Skeletal muscle tissue (tissue), 4 donors: ENCODE results near the gene CCL26. TPM values are rescaled to one million over a fixed set of nuclear protein-coding genes. Genes with fewer than 3 reads are reported as not detected.

Experiments used
- H3K27ac ChIP-seq: one replicate; pipeline ENCODE4 v1.7.0; 2013; ENCODE audit warnings: mild to moderate bottlenecking, low read depth, low read length, inconsistent platforms
- H3K27me3 ChIP-seq, 3 donors: one replicate each; pipeline ENCODE4 v1.7.0; 2013; ENCODE audit warnings: low read length in 3 of 3; ENCODE audit not compliant: control insufficient read depth in 3 of 3, insufficient read depth in 3 of 3
- H3K36me3 ChIP-seq, 3 donors: one replicate each; pipeline ENCODE4 v1.7.0; 2013; ENCODE audit warnings: low read length in 3 of 3; ENCODE audit not compliant: control insufficient read depth in 3 of 3, insufficient read depth in 3 of 3
- H3K4me1 ChIP-seq, 3 donors: one replicate each; pipeline ENCODE4 v1.7.0; 2013; ENCODE audit warnings: low read length in 3 of 3, mild to moderate bottlenecking in 3 of 3; ENCODE audit not compliant: control insufficient read depth in 3 of 3, insufficient read depth in 3 of 3
- H3K4me3 ChIP-seq, 3 donors: one replicate each; pipeline ENCODE4 v1.7.0; 2013; ENCODE audit warnings: low read length in 3 of 3
- H3K9ac ChIP-seq, 3 donors: one replicate each; pipeline ENCODE4 v1.7.0; 2013; ENCODE audit warnings: low read length in 3 of 3, mild to moderate bottlenecking in 3 of 3, moderate library complexity in 2 of 3, low read depth in 1 of 3
- H3K9me3 ChIP-seq, 3 donors: one replicate each; pipeline ENCODE4 v1.7.0; 2013; ENCODE audit warnings: low read length in 3 of 3; ENCODE audit not compliant: control insufficient read depth in 3 of 3
- total RNA-seq: library from RNA; depleted of rRNA; stranded (reverse); fragments of >200 nt; gene quantifications from one replicate; pipeline ENCODE4 v1.2.3, GENCODE V29; 2014
- donor health status: Osteomylitis.

CCL26 gene
- total RNA-seq, 1 donor from 2014 or later, result not detected

- Histone ChIP-seq H3K4me1 (peaks cover 12 to 14% (median 13%) of the 10 kb centered on the region in 3 donors), H3K27me3 (no peaks in the 10 kb centered on the region), H3K27ac (no peak overlapping the region), H3K9ac (no peak overlapping the region), H3K4me3 (no peak overlapping the region), H3K9me3 (no peaks in the 10 kb centered on the region), H3K36me3 (no peaks in the 10 kb centered on the region)
Measured at GRCh38 chr7:75740846-75741497, 31.0 kb downstream of the CCL26 start.

GRCh38 chr7:75739796-75740672 is 32.0 kb downstream of the CCL26 start:
- Histone ChIP-seq H3K4me1 (peaks cover 12 to 14% (median 13%) of the 10 kb centered on the region in 3 donors), H3K9ac (peak overlapping the region; percentile 44 to 81 (median 72)), H3K27me3 (no peaks in the 10 kb centered on the region), H3K9me3 (no peaks in the 10 kb centered on the region), H3K36me3 (no peaks in the 10 kb centered on the region), H3K27ac (peak overlapping the region; percentile 81), H3K4me3 (peak overlapping the region; percentile 63 to 83 (median 79))

- H3K27me3 ChIP-seq, result no peaks in the 10 kb centered on the region
- peaks cover 12 to 14% (median 13%) of the 10 kb centered on the region in 3 donors for H3K4me1 ChIP-seq
- H3K4me3 ChIP-seq, result peak overlapping the region; percentile 84 to 95 (median 89)
- H3K27ac ChIP-seq, result peak overlapping the region; percentile 81
- H3K36me3 ChIP-seq, result no peaks in the 10 kb centered on the region
- H3K9me3 ChIP-seq, result no peaks in the 10 kb centered on the region
- H3K9ac ChIP-seq, result peak overlapping the region; percentile 87 to 94 (median 89)
Measured at GRCh38 chr7:75738975-75739795, 32.8 kb downstream of the CCL26 start.

GRCh38 chr7:75738604-75738974 is 33.4 kb downstream of the CCL26 start, which contains the start of gene HIP1:
TSS of gene HIP1 (minus strand) at chr7:75738941. CDS start at chr7:75738920, 21 bp downstream.
- H3K27me3 ChIP-seq, result no peaks in the 10 kb centered on the region
- H3K4me3 ChIP-seq, result peak within 1 kb of the TSS; percentile 84 to 95 (median 89)
- peaks cover 12 to 14% (median 13%) of the 10 kb centered on the region in 3 donors for H3K4me1 ChIP-seq
- peak within 1 kb of the TSS; percentile 87 to 94 (median 89) for H3K9ac ChIP-seq
- no peaks in the 10 kb centered on the region for H3K9me3 ChIP-seq
- no peaks in the 10 kb centered on the region for H3K36me3 ChIP-seq
- peak within 1 kb of the TSS; percentile 81 for H3K27ac ChIP-seq

GRCh38 chr7:75737856-75738603 is 34.0 kb downstream of the CCL26 start:
- H3K9ac ChIP-seq, result peak overlapping the region; percentile 87 to 94 (median 89)
- peaks cover 10 to 14% (median 14%) of the 10 kb centered on the region in 3 donors for H3K4me1 ChIP-seq
- H3K27ac ChIP-seq, result peak overlapping the region; percentile 73
- no peaks in the 10 kb centered on the region for H3K36me3 ChIP-seq
- H3K9me3 ChIP-seq, result no peaks in the 10 kb centered on the region
- no peaks in the 10 kb centered on the region for H3K27me3 ChIP-seq
- peak overlapping the region; percentile 84 to 95 (median 89) for H3K4me3 ChIP-seq

- Histone ChIP-seq H3K4me3 (no peak overlapping the region), H3K4me1 (peaks cover 10 to 14% (median 14%) of the 10 kb centered on the region in 3 donors), H3K9ac (no peak overlapping the region)
Measured at GRCh38 chr7:75735581-75736350, 36.2 kb downstream of the CCL26 start.

GRCh38 chr7:75734586-75735458 is 37.2 kb downstream of the CCL26 start:
- H3K9ac ChIP-seq, result no peak overlapping the region
- no peaks in the 10 kb centered on the region for H3K36me3 ChIP-seq
- no peak overlapping the region for H3K27ac ChIP-seq
- H3K4me3 ChIP-seq, result no peak overlapping the region
- peaks cover 10 to 14% (median 13%) of the 10 kb centered on the region in 3 donors for H3K4me1 ChIP-seq
- no peaks in the 10 kb centered on the region for H3K9me3 ChIP-seq
- no peaks in the 10 kb centered on the region for H3K27me3 ChIP-seq

More at GRCh38 chr7:75735581-75736350, 36.2 kb downstream of the CCL26 start:
- Histone ChIP-seq H3K9me3 (no peaks in the 10 kb centered on the region), H3K27me3 (no peaks in the 10 kb centered on the region), H3K36me3 (no peaks in the 10 kb centered on the region), H3K27ac (no peak overlapping the region)
